Prostate gland (tissue), 2 donors: Measurements from ENCODE around the gene NTM. TPM values are rescaled to one million over a fixed set of nuclear protein-coding genes. Genes with fewer than 3 reads are reported as not detected.

Source experiments
- DNase-seq: peaks from one replicate; pipeline ENCODE4 v3.0.0-alpha.2; 2019; ENCODE audit warnings: low spot score
- H3K27ac ChIP-seq, 2 donors: fragments of 200-600 bp; sonication (generic); 2 replicates each; pipeline ENCODE4 v1.5.1; 2017 to 2019
- H3K27me3 ChIP-seq: fragments of 200-600 bp; sonication (generic); replicated peaks from 2 replicates; pipeline ENCODE4 v1.5.1; 2019; ENCODE audit not compliant: insufficient read depth
- H3K36me3 ChIP-seq, 2 donors: fragments of 200-600 bp; sonication (generic); 1 replicate in 1 of 2; 2 replicates in 1 of 2; pipeline versions ENCODE4 v1.5.1 to v1.8.1; 2017 to 2019
- H3K4me1 ChIP-seq: fragments of 200-600 bp; sonication (generic); replicated peaks from 2 replicates; pipeline ENCODE4 v1.5.1; 2019
- H3K4me3 ChIP-seq, 2 donors: fragments of 200-600 bp; sonication (generic); 2 replicates each; pipeline ENCODE4 v1.5.1; 2017 to 2019
- H3K9me3 ChIP-seq: fragments of 200-600 bp; sonication (generic); 2 replicates; pipeline ENCODE4 v1.5.1; 2017
- CTCF ChIP-seq, 4 experiments: fragments of 200-600 bp in 2 of 4; fragments of 450-650 bp in 2 of 4; sonication (generic) in 2 of 4; IDR thresholded peaks; 1 replicate in 3 of 4; 2 replicates in 1 of 4; pipeline ENCODE4 v1.5.1; 2016 to 2019; ENCODE audit warnings: antibody characterized with exemption in 4 of 4, mild to moderate bottlenecking in 2 of 4, moderate library complexity in 2 of 4
- POLR2A ChIP-seq: fragments of 450-650 bp; IDR thresholded peaks from one replicate; pipeline ENCODE4 v1.6.1; 2016; ENCODE audit warnings: antibody characterized with exemption, mild to moderate bottlenecking
- POLR2AphosphoS5 ChIP-seq: sonication (generic); formaldehyde crosslinking; IDR thresholded peaks from one replicate; pipeline ENCODE4 v1.6.1; 2017; ENCODE audit warnings: antibody characterized with exemption
- WGBS: methylation state at CpG from one replicate; pipeline ENCODE4 v1.1.5; 2018; 5-methylcytosine and 5-hydroxymethylcytosine counted together
- intact Hi-C: fragments of 100-400 bp; cut with DNase I; formaldehyde crosslinking; loops from one replicate; pipeline ENCODE4 v1.14.2; 2022
- total RNA-seq, 2 donors: library from RNA; depleted of rRNA; stranded (reverse); fragments of >200 nt; gene quantifications; one replicate each; pipeline ENCODE4 v1.1.0, GENCODE V29; 2016

NTM gene
- total RNA-seq, 2 donors from 2014 or later, result 7.4 TPM; not detected in 1

GRCh38 chr11:132285631-132286030, 915.2 kb downstream of the NTM start:
- Histone ChIP-seq H3K9me3 (no peaks in the 10 kb centered on the region), H3K4me3 (no peak overlapping the region), H3K36me3 (no peaks in the 10 kb centered on the region), H3K27ac (no peak overlapping the region), H3K4me1 (no peaks in the 10 kb centered on the region), H3K27me3 (peaks cover 2% of the 10 kb centered on the region)
- no peak for DNase-seq
- TF ChIP-seq POLR2AphosphoS5 (no peak), POLR2A (no peak), CTCF (IDR thresholded peaks at IDR 0.05) (no peak)
- intact Hi-C loops, result no loop called here
- WGBS, result 84% methylated on average over 4 of the region's 4 CpGs

DNA sequence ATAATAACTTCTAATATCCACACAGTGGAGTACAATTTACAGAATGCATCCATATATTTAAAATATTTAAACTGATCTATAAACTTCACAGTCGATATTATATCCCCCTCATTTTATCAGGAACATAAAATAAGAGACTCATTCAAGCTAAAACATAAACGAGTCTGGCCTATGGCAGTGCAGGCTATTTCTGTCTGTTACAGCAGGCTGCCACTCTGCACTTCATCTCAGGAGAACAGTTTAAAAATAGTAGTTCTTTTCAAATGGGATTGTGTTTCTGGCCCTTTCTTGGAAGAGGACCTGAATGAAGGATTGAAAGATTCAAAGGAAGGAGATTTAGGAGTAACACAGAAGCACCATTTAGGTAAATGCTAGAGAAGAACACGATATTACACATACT, 915.7 kb downstream of the NTM start:
- no peak for TF ChIP-seq POLR2A
- no peak for TF ChIP-seq POLR2AphosphoS5
- no peak for TF ChIP-seq CTCF (IDR thresholded peaks at IDR 0.05)
- 84% methylated on average over 3 of the region's 3 CpGs for WGBS
- Histone ChIP-seq H3K36me3 (no peaks in the 10 kb centered on the region), H3K9me3 (no peaks in the 10 kb centered on the region), H3K4me1 (no peaks in the 10 kb centered on the region), H3K27ac (no peak overlapping the region), H3K27me3 (peaks cover 2% of the 10 kb centered on the region), H3K4me3 (no peak overlapping the region)
- DNase-seq, result no peak
- intact Hi-C loops, result no loop called here

DNA sequence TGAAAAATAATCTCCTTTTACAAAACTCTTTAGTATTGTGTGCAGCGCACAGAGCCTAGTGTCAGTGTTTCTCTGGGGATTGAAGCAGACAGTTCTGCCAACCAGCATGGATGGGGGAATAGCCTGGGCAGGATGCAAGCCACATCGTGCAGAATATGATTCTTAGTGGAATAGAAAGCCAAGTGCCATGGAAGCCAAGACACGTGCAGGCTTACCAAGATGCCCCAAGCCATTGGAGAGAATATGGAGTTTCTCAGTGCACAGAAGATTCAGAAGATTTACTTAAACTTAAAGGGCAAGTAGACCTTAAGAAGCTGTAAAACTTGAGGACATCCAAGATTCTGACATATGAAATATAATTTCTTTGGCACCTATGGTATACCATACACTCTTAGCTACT, 917.6 kb downstream of the NTM start:
- Histone ChIP-seq H3K4me3 (no peak overlapping the region), H3K36me3 (no peaks in the 10 kb centered on the region), H3K27me3 (peaks cover 2% of the 10 kb centered on the region), H3K4me1 (no peaks in the 10 kb centered on the region), H3K9me3 (no peaks in the 10 kb centered on the region), H3K27ac (no peak overlapping the region)
- 78% methylated on average over 3 of the region's 3 CpGs for WGBS
- no peak for TF ChIP-seq CTCF (IDR thresholded peaks at IDR 0.05)
- TF ChIP-seq POLR2AphosphoS5, result no peak
- no peak for TF ChIP-seq POLR2A
- DNase-seq, result no peak
- intact Hi-C loops, result no loop called here

DNA sequence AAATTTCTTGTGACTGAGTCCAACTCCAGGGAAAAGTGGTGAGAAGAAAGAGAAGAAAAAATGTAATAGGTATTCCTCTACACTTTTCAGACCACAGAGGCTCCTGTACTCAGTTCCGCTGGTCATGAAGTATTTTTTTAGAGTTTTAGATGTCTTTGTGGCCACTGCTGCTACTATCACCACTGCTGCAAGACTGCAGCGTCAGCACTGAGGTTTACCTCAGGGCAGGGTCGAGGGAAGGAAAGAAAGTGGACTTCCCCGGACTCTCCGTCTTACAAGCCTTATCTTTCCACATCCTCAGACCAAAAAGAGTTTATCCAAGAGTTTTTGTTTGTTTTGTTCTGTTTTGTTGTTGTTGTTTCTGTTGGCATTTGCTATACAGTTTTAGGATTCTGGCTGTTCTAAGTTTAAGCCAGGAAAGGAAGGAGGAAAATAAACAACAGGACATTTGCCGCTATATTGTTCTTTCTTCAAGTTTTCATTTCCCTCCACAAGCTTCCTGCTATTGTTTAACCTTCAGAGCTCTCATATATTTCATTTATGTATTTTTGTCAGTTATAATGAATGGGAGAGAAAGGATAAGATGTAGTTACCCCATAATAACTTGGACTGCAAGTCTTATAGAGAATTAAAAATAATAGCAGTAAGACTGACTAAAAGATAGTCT, 919.3 kb downstream of the NTM start:
- DNase-seq, result no peak
- intact Hi-C loops, result no loop called here
- TF ChIP-seq CTCF (IDR thresholded peaks at IDR 0.05) (no peak), POLR2AphosphoS5 (no peak), POLR2A (no peak)
- Histone ChIP-seq H3K4me3 (no peak overlapping the region), H3K36me3 (no peaks in the 10 kb centered on the region), H3K9me3 (no peaks in the 10 kb centered on the region), H3K27ac (no peak overlapping the region), H3K4me1 (no peaks in the 10 kb centered on the region), H3K27me3 (peaks cover 2% of the 10 kb centered on the region)
- 64% methylated on average over 6 of the region's 6 CpGs for WGBS

GRCh38 chr11:132293586-132293985, 923.2 kb downstream of the NTM start:
- Histone ChIP-seq H3K9me3 (no peaks in the 10 kb centered on the region), H3K4me1 (no peaks in the 10 kb centered on the region), H3K27ac (no peak overlapping the region), H3K27me3 (peaks cover 2% of the 10 kb centered on the region), H3K36me3 (no peaks in the 10 kb centered on the region), H3K4me3 (no peak overlapping the region)
- 77% methylated on average over 4 of the region's 4 CpGs for WGBS
- intact Hi-C loops, result no loop called here
- no peak for DNase-seq
- TF ChIP-seq POLR2AphosphoS5, result no peak
- TF ChIP-seq POLR2A, result no peak
- no peak for TF ChIP-seq CTCF (IDR thresholded peaks at IDR 0.05)
